HG02759 (cell line): Measurements from ENCODE around the gene MPP3.
"Not testable (repeated sequence)": the region's sequence is repeated elsewhere in the genome, so short reads cannot be mapped to it uniquely, and the experiment has no call there.

Experiments used
- ATAC-seq: cut with Tn5 transposase; IDR thresholded peaks from one replicate; pipeline ENCODE4 v1.9.1; 2021; ENCODE audit warnings: mild to moderate bottlenecking, moderate library complexity; ENCODE audit not compliant: unreplicated experiment

Gene MPP3

GRCh38 chr17:43832976-43833829 is at the start of gene MPP3:
TSS of gene MPP3 (minus strand) at chr17:43833146. CDS start at chr17:43831906, 1,240 bp downstream.
- ATAC-seq: no peak

GRCh38 chr17:43881758-43882505 is 49.0 kb upstream of the MPP3 start:
- ATAC-seq: no peak

GRCh38 chr17:43881181-43881580 is 48.2 kb upstream of the MPP3 start:
- no peak for ATAC-seq

- ATAC-seq: no peak
These were observed 47.6 kb upstream of the MPP3 start for GRCh38 chr17:43880420-43880991.

GRCh38 chr17:43879723-43880419 is 46.9 kb upstream of the MPP3 start:
- no peak for ATAC-seq

GRCh38 chr17:43878260-43879175 is 45.6 kb upstream of the MPP3 start:
- ATAC-seq: no peak

GRCh38 chr17:43877451-43878155 is 44.7 kb upstream of the MPP3 start:
- ATAC-seq: no peak

- ATAC-seq: no peak
These were observed 44.1 kb upstream of the MPP3 start for GRCh38 chr17:43877031-43877430.

GRCh38 chr17:43875476-43876147 is 42.7 kb upstream of the MPP3 start:
- no peak for ATAC-seq

GRCh38 chr17:43874293-43874692 is 41.3 kb upstream of the MPP3 start:
- no peak for ATAC-seq

GRCh38 chr17:43873815-43874214 is 40.9 kb upstream of the MPP3 start:
- ATAC-seq: no peak

GRCh38 chr17:43873091-43873490 is 40.1 kb upstream of the MPP3 start:
- ATAC-seq: no peak

- no peak for ATAC-seq
These were observed 39.2 kb upstream of the MPP3 start for GRCh38 chr17:43871946-43872690.

GRCh38 chr17:43869031-43869430 is 36.1 kb upstream of the MPP3 start:
- not testable (repeated sequence) for ATAC-seq

- no peak for ATAC-seq
These were observed 35.5 kb upstream of the MPP3 start for GRCh38 chr17:43868226-43868994.

- ATAC-seq: no peak
These were observed 31.4 kb upstream of the MPP3 start for GRCh38 chr17:43864161-43864984.

GRCh38 chr17:43861960-43862359 is 29.0 kb upstream of the MPP3 start:
- no peak for ATAC-seq
